ENCODE measurements around the gene SLC7A14. TPM values are rescaled to one million over a fixed set of nuclear protein-coding genes. Genes with fewer than 3 reads are reported as not detected.

Gene SLC7A14
- total and polyA plus RNA-seq, 10 of the 15 experiments (the other 5 are each of a cell fraction or from before 2014, with no cell fraction given): not detected

DNA sequence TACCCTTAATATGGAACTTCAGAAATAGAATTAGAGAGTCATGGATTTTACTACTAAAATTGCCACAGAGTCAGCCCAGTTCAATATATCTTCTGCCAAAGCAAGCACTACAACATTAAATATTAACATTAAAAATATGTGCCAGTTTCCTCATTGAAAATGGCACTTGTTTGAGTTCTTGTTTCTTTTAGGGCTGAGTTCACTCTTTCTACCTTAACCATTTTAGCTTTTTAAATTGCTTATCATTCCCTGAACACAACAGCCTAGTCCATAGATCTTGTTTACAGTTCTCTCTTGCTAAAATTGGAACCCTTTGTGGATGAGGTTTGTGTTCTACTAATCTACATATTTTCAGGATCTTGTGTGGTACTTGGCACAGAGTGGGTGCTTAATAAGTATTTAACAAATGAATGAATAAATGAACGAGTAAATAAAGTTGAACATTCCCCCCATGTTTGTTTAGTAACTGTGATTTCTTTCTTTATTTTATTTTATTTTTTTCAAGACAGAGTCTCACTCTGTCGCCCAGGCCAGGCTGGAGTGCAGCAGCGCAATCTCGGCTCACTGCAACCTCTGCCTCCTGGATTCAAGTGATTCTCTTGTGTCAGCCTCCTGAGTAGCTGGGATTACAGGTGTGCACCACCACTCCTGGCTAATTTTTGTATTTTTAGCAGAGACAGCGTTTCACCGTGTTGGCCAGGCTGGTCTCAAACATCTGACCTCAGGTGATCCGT is 46.0 kb upstream of the SLC7A14 start:
- Histone ChIP-seq H3K4me3 (no peak overlapping the region), H3K4me2 (ENCODE audit: control insufficient read depth, insufficient read depth) (no peak overlapping the region), H3K27ac (ENCODE audit: control insufficient read depth, insufficient read depth) (no peak overlapping the region), H3K4me1 (ENCODE audit: control insufficient read depth, insufficient read depth, low read length) (peaks cover 27% of the 10 kb centered on the region), H3K27me3 (replicated peaks in 1 of 2; ENCODE audit: control insufficient read depth in 2 of 2, insufficient read depth in 2 of 2, low read length in 1 of 2) (peaks cover 0 to 5% of the 10 kb centered on the region in 2 experiments; a peak in 2 of 4 replicates), H3K9me3 (replicated peaks; ENCODE audit: control insufficient read depth, insufficient read depth, low read length) (no peaks in the 10 kb centered on the region; the same call in 2 of the 3 replicates), H3K9ac (ENCODE audit: control insufficient read depth, insufficient read depth, low read length) (no peak overlapping the region), H2AFZ (ENCODE audit: control insufficient read depth, low read depth, low read length) (no peak overlapping the region), H3K79me2 (ENCODE audit: control insufficient read depth, insufficient read depth, low read length) (no peaks in the 10 kb centered on the region), H3K36me3 (ENCODE audit: control insufficient read depth in 2 of 2, insufficient read depth in 2 of 2, low read length in 1 of 2) (no peaks in the 10 kb centered on the region), H4K20me1 (ENCODE audit: control insufficient read depth, insufficient read depth) (peaks cover 2% of the 10 kb centered on the region; the same call in 1 of the 2 replicates)
- intact Hi-C loops (cut with micrococcal nuclease; ENCODE audit: unreplicated experiment) (loop anchor here (5.0 kb wide), 2 partner anchors 205 to 575 kb away; no protein-coding TSS in a partner anchor), in situ Hi-C loops (cut with MboI) (loop anchor here (10.0 kb wide), 1 partner anchor 577 kb away; no protein-coding TSS in a partner anchor)
- no peak for DNase-seq (ENCODE audit: low read depth, low spot score)
- no TSS peak for BruUV-seq (replicated peaks)
- RAD21 ChIA-PET (ENCODE audit: unreplicated experiment): no interaction called here
- CTCF ChIA-PET: no interaction called here
- no peak for ATAC-seq
- 54% methylated on average over 7 of the region's 7 CpGs for WGBS (ENCODE audit: insufficient coverage, insufficient replicate concordance, low lambda C conversion rate, missing lambda C conversion rate)
- no peak for FAIRE-seq
- POLR2A ChIA-PET: no interaction called here
- TF ChIP-seq CEBPB (IDR thresholded peaks at IDR 0.05; ENCODE audit: borderline replicate concordance in 1 of 2, low read depth in 2 of 2, low read length in 2 of 2) (no peak), DPF2 (IDR thresholded peaks at IDR 0.05) (no peak), EZH2 (IDR thresholded peaks at IDR 0.05; ENCODE audit: borderline replicate concordance, control insufficient read depth, low read depth, low read length) (no peak), RELA (IDR thresholded peaks at IDR 0.05; ENCODE audit: borderline replicate concordance, partially characterized antibody) (no peak), RUNX3 (IDR thresholded peaks at IDR 0.05; ENCODE audit: low read length) (no peak), KLF5 (IDR thresholded peaks at IDR 0.05; ENCODE audit: partially characterized antibody) (no peak), NFXL1 (IDR thresholded peaks at IDR 0.05; ENCODE audit: borderline replicate concordance) (no peak), POU2F2 (IDR thresholded peaks at IDR 0.05; ENCODE audit: borderline replicate concordance, low read depth, low read length) (no peak), EP300 (IDR thresholded peaks at IDR 0.05; ENCODE audit: borderline replicate concordance in 1 of 2, control insufficient read depth in 1 of 2, low read depth in 2 of 2, low read length in 2 of 2) (no peak), SUZ12 (IDR thresholded peaks at IDR 0.05; ENCODE audit: unreplicated experiment) (no peak), NRF1 (conservative IDR thresholded peaks at IDR 0.05; ENCODE audit: low read depth, low read length) (no peak), BACH1 (IDR thresholded peaks at IDR 0.05; ENCODE audit: borderline replicate concordance) (no peak), RELB (IDR thresholded peaks at IDR 0.05; ENCODE audit: low read depth) (no peak), CBFB (IDR thresholded peaks at IDR 0.05; ENCODE audit: low read depth) (no peak)
- SMC1A ChIA-PET (ENCODE audit: uncharacterized antibody, unreplicated experiment): interaction anchor here (1.0 kb wide), 1 partner anchor 13 kb away, joined by 3 read pairs; no protein-coding TSS in a partner anchor
